Nephron (organoid): ENCODE data around the gene KCNC4.

ENCODE experiments used
- H3K27ac Mint-ChIP-seq, 3 experiments: 2 replicates each; pipeline ENCODE4 v1.8.0; 2020; ENCODE audit warnings: mixed read lengths in 3 of 3, mild to moderate bottlenecking in 2 of 3, moderate library complexity in 1 of 3
- H3K27me3 Mint-ChIP-seq: 2 replicates; pipeline ENCODE4 v1.8.0; 2021; ENCODE audit warnings: low read depth, mild to moderate bottlenecking, moderate library complexity, mixed read lengths
- H3K36me3 Mint-ChIP-seq: 2 replicates; pipeline ENCODE4 v1.8.0; 2020; ENCODE audit warnings: low read depth, mixed read lengths
- H3K4me1 Mint-ChIP-seq: 2 replicates; pipeline ENCODE4 v1.8.0; 2020; ENCODE audit warnings: mixed read lengths
- H3K4me3 Mint-ChIP-seq, 3 experiments: 2 replicates each; pipeline ENCODE4 v1.8.0; 2020; ENCODE audit warnings: mild to moderate bottlenecking in 3 of 3, mixed read lengths in 3 of 3, moderate library complexity in 2 of 3
- H3K9me3 Mint-ChIP-seq: 2 replicates; pipeline ENCODE4 v1.8.0; 2020; ENCODE audit warnings: mixed read lengths
- TF ChIP-seq, protein P1 (sequence below), 3 experiments: fragments of 200-600 bp; sonication (generic); IDR thresholded peaks; one replicate each; pipeline ENCODE4 v1.5.0; 2021; ENCODE audit warnings: antibody characterized with exemption in 3 of 3; ENCODE audit not compliant: unreplicated experiment in 3 of 3

The KCNC4 gene

GRCh38 chr1:110228381-110228780 lies 18.3 kb downstream of the KCNC4 start:
- TF ChIP-seq, protein P1, sequence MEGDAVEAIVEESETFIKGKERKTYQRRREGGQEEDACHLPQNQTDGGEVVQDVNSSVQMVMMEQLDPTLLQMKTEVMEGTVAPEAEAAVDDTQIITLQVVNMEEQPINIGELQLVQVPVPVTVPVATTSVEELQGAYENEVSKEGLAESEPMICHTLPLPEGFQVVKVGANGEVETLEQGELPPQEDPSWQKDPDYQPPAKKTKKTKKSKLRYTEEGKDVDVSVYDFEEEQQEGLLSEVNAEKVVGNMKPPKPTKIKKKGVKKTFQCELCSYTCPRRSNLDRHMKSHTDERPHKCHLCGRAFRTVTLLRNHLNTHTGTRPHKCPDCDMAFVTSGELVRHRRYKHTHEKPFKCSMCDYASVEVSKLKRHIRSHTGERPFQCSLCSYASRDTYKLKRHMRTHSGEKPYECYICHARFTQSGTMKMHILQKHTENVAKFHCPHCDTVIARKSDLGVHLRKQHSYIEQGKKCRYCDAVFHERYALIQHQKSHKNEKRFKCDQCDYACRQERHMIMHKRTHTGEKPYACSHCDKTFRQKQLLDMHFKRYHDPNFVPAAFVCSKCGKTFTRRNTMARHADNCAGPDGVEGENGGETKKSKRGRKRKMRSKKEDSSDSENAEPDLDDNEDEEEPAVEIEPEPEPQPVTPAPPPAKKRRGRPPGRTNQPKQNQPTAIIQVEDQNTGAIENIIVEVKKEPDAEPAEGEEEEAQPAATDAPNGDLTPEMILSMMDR (IDR thresholded peaks at IDR 0.05; ENCODE audit: unreplicated experiment in 3 of 3), result no peak
- Mint-ChIP-seq H3K36me3 (no peaks in the 10 kb centered on the region), H3K27me3 (peaks cover 9% of the 10 kb centered on the region), H3K9me3 (no peaks in the 10 kb centered on the region), H3K4me1 (peaks cover 9% of the 10 kb centered on the region), H3K27ac (no peak overlapping the region), H3K4me3 (no peak overlapping the region)

- H3K36me3 Mint-ChIP-seq, result no peaks in the 10 kb centered on the region
- no peak overlapping the region for H3K4me3 Mint-ChIP-seq
- no peak overlapping the region for H3K27ac Mint-ChIP-seq
- peaks cover 8% of the 10 kb centered on the region for H3K27me3 Mint-ChIP-seq
- H3K9me3 Mint-ChIP-seq, result no peaks in the 10 kb centered on the region
- H3K4me1 Mint-ChIP-seq, result peaks cover 9% of the 10 kb centered on the region
- TF ChIP-seq, protein P1 (IDR thresholded peaks at IDR 0.05; ENCODE audit: unreplicated experiment in 3 of 3), result no peak
Observed at GRCh38 chr1:110228869-110229268, 18.8 kb downstream of the KCNC4 start.

GRCh38 chr1:110229348-110230001 lies 19.4 kb downstream of the KCNC4 start:
- H3K27me3 Mint-ChIP-seq, result peaks cover 8% of the 10 kb centered on the region
- H3K4me1 Mint-ChIP-seq, result peaks cover 10% of the 10 kb centered on the region

DNA sequence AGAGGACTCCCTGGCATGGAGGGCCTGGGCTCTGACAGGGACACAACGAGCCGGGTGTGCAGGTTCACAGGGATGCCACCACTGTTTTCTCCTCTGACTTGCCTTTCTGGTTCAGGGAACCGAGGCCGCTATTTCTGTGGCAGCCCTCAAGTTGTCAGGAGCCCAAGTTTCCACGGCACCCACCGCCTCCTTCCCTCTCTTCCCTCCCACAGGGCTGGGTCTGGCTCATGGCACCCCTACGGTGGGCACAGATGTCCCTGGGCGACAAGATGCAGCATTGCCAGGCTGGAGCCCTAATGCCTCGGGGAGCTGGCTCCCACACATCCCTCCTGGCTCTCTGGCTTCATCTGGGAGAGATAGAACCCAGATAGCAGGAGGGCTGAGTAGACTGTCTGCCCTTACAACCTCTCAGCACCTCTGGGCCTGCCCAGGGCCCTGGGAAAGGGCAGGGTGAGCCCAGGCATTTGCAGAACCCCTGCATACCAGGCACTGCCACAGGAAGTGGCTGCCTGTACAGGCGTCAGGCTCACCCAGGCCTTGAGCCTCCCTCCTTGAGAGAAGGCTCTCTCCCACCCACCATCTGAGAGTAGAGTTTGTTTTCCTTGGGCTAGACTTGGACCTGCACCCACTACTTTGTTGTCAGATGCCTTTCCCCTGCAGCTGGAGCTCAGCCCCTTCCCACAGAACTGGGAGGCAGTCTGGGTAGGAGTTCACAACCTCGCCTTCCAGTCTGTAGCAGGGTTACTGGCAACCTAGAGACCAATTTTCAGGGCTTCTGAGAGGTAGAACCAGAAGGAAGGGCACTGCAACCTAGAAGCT lies 20.5 kb downstream of the KCNC4 start:
- no peak overlapping the region for H3K4me3 Mint-ChIP-seq
- H3K36me3 Mint-ChIP-seq, result no peaks in the 10 kb centered on the region
- H3K27ac Mint-ChIP-seq, result no peak overlapping the region
- peaks cover 21% of the 10 kb centered on the region for H3K4me1 Mint-ChIP-seq
- H3K27me3 Mint-ChIP-seq, result peaks cover 5% of the 10 kb centered on the region
- TF ChIP-seq, protein P1 (IDR thresholded peaks at IDR 0.05; ENCODE audit: unreplicated experiment in 3 of 3), result no peak
- no peaks in the 10 kb centered on the region for H3K9me3 Mint-ChIP-seq

More at GRCh38 chr1:110229348-110230001, 19.4 kb downstream of the KCNC4 start:
- TF ChIP-seq, protein P1 (IDR thresholded peaks at IDR 0.05; ENCODE audit: unreplicated experiment in 3 of 3), result no peak
- Mint-ChIP-seq H3K27ac (peak overlapping the region in 1 of 3 experiments; percentile 47), H3K9me3 (no peaks in the 10 kb centered on the region), H3K4me3 (no peak overlapping the region), H3K36me3 (no peaks in the 10 kb centered on the region)

DNA sequence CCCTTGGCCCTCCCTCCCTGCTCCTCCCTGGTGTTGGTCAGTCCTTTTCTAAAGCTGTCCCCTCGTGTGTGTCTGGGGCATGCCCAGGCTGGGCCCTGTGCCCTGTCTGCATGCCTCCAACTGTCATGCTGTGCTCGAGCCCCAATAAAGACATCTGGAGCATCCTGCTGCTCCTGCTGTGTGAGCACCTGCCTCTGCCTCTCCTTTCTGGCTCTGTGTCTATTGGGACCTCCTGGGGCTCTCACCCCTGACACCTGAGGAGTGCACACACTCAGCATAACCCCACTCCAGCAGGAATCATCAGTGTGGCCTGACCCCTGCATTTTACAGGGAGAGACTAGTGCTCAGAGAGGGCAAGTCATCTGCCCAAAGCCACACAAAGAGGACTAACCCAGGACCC lies 23.7 kb downstream of the KCNC4 start:
- Mint-ChIP-seq H3K27ac (no peak overlapping the region), H3K4me1 (peaks cover 31% of the 10 kb centered on the region), H3K9me3 (no peaks in the 10 kb centered on the region), H3K36me3 (no peaks in the 10 kb centered on the region), H3K27me3 (peaks cover 14% of the 10 kb centered on the region), H3K4me3 (no peak overlapping the region)
- TF ChIP-seq, protein P1 (IDR thresholded peaks at IDR 0.05; ENCODE audit: unreplicated experiment in 3 of 3), result no peak
